Progenitor cell of endocrine pancreas (in vitro differentiated cells): ENCODE measurements around the gene LRRC14B. TPM values are rescaled to one million over a fixed set of nuclear protein-coding genes. Genes with fewer than 3 reads are reported as not detected.
"Not testable (repeated sequence)": the region's sequence is repeated elsewhere in the genome, so short reads cannot be mapped to it uniquely, and the experiment has no call there.

Source experiments
- DNase-seq: peaks from one replicate; pipeline ENCODE4 v3.0.0; 2021; ENCODE audit warnings: low spot score; ENCODE audit not compliant: unreplicated experiment
- H3K27ac Mint-ChIP-seq: 2 replicates; pipeline ENCODE4 v1.8.0; 2021; ENCODE audit warnings: mild to moderate bottlenecking, moderate library complexity, mixed read lengths
- H3K27me3 Mint-ChIP-seq: 2 replicates; pipeline ENCODE4 v1.8.0; 2021; ENCODE audit warnings: mixed read lengths
- H3K36me3 Mint-ChIP-seq: 2 replicates; pipeline ENCODE4 v1.8.0; 2022; ENCODE audit warnings: mixed read lengths; ENCODE audit not compliant: insufficient read depth
- H3K4me1 Mint-ChIP-seq: 2 replicates; pipeline ENCODE4 v1.8.0; 2021; ENCODE audit warnings: low read depth, mixed read lengths
- H3K4me3 Mint-ChIP-seq: 2 replicates; pipeline ENCODE4 v1.8.0; 2021; ENCODE audit warnings: low read depth, mild to moderate bottlenecking, moderate library complexity, mixed read lengths
- H3K9me3 Mint-ChIP-seq: 2 replicates; pipeline ENCODE4 v1.8.0; 2021; ENCODE audit warnings: low read depth, mixed read lengths
- total RNA-seq: library from RNA; stranded (reverse); gene quantifications from 2 replicates; pipeline ENCODE4 v1.2.1, GENCODE V29; 2021
- TF ChIP-seq, protein P1 (sequence below): fragments of 200-600 bp; sonication (generic); IDR thresholded peaks from one replicate; pipeline ENCODE4 v1.5.0; 2021; ENCODE audit warnings: antibody characterized with exemption, mild to moderate bottlenecking; ENCODE audit not compliant: unreplicated experiment

The LRRC14B gene
- total RNA-seq, 1 donor from 2014 or later: not detected

DNA sequence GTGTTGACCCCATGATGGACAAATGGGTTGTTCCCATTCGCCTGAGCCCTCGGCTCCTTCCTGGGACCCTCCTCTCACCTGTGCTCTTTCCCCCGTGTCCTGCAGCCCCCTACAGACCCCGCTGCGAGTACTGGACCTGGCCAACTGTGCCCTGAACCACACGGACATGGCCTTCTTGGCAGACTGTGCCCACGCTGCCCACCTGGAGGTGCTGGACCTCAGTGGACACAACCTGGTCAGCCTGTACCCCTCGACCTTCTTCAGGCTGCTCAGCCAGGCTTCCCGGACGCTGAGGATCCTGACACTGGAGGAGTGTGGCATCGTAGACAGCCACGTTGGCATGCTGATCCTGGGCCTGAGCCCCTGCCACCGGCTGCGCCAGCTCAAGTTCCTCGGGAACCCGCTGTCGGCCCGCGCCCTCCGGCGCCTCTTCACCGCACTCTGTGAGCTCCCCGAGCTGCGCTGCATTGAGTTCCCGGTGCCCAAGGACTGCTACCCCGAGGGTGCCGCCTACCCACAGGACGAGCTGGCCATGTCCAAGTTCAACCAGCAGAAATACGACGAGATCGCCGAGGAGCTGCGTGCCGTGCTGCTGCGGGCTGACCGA, 3.4 kb downstream of the LRRC14B start:
- no peaks in the 10 kb centered on the region for H3K9me3 Mint-ChIP-seq
- no peaks in the 10 kb centered on the region for H3K4me1 Mint-ChIP-seq
- no peak overlapping the region for H3K27ac Mint-ChIP-seq
- no peak for DNase-seq
- H3K4me3 Mint-ChIP-seq: no peak overlapping the region
- peaks cover 5% of the 10 kb centered on the region for H3K27me3 Mint-ChIP-seq
- TF ChIP-seq, protein P1, sequence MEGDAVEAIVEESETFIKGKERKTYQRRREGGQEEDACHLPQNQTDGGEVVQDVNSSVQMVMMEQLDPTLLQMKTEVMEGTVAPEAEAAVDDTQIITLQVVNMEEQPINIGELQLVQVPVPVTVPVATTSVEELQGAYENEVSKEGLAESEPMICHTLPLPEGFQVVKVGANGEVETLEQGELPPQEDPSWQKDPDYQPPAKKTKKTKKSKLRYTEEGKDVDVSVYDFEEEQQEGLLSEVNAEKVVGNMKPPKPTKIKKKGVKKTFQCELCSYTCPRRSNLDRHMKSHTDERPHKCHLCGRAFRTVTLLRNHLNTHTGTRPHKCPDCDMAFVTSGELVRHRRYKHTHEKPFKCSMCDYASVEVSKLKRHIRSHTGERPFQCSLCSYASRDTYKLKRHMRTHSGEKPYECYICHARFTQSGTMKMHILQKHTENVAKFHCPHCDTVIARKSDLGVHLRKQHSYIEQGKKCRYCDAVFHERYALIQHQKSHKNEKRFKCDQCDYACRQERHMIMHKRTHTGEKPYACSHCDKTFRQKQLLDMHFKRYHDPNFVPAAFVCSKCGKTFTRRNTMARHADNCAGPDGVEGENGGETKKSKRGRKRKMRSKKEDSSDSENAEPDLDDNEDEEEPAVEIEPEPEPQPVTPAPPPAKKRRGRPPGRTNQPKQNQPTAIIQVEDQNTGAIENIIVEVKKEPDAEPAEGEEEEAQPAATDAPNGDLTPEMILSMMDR: no peak
- no peaks in the 10 kb centered on the region for H3K36me3 Mint-ChIP-seq

DNA sequence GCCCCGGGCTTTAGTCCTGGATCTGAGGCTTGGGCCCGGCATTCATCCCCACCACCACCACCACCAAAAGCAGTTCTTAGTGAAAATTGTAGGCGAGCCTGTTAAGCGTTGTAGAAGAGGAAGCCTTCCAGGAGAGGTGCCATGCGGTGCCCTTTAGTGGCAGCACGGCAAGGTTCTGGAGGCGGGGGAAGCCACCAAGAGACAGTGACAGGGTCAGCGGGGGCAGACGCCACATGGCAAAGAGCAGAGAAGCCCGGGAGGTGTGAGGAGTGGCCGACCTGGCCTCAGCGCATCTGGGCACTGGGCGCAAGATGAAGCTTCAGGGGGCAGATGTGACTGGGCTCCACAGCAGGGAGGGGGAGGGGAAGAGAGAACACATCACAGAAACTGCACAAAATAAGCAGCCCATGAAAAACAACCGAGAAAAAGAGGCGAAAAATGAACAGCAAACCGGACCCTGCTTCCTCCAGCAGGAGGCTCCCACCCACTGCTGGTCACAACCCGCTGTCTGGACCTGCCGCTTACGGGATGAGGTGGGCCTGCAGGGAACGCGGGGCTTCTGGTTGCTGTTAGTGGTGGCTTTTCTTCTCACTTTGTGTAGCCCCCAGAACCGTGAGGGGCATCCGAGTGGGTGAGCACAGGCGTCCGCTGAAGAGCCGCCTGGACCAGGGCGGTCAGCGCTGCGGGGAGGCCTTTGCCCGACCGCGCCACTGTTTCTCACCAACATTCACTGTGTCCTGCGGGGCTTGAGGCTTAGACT, 4.3 kb downstream of the LRRC14B start:
- Mint-ChIP-seq H3K36me3 (no peaks in the 10 kb centered on the region), H3K27me3 (no peaks in the 10 kb centered on the region), H3K27ac (peak overlapping the region; percentile 62), H3K9me3 (no peaks in the 10 kb centered on the region), H3K4me3 (no peak overlapping the region), H3K4me1 (no peaks in the 10 kb centered on the region)
- DNase-seq: no peak
- TF ChIP-seq, protein P1: no peak

GRCh38 chr5:196350-196749, 5.1 kb downstream of the LRRC14B start:
- H3K27me3 Mint-ChIP-seq: no peaks in the 10 kb centered on the region
- no peak for DNase-seq
- no peak overlapping the region for H3K27ac Mint-ChIP-seq
- no peak overlapping the region for H3K4me3 Mint-ChIP-seq
- no peaks in the 10 kb centered on the region for H3K36me3 Mint-ChIP-seq
- no peaks in the 10 kb centered on the region for H3K9me3 Mint-ChIP-seq
- TF ChIP-seq, protein P1: no peak
- no peaks in the 10 kb centered on the region for H3K4me1 Mint-ChIP-seq

DNA sequence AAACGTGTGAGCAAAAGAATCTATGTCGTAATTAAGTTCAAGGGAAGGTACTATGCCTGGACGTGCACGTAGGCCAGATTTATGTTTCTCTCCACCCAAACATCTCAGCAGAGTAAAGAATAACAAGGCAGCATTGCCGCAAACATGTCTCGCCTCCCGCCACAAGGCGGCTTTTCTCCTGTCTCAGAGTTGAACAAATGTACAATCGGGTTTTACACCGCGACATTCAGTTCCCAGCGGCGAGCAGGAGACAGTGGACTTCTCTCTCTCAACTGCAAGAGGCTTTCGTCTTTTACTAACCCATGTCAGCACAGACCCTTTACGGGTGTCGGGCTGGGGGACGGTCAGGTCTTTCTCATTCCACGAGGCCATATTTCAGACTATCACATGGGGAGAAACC, 5.7 kb downstream of the LRRC14B start:
- not testable (repeated sequence) for H3K4me3 Mint-ChIP-seq, H3K36me3 Mint-ChIP-seq, H3K27me3 Mint-ChIP-seq, H3K27ac Mint-ChIP-seq, H3K9me3 Mint-ChIP-seq, H3K4me1 Mint-ChIP-seq, DNase-seq

DNA sequence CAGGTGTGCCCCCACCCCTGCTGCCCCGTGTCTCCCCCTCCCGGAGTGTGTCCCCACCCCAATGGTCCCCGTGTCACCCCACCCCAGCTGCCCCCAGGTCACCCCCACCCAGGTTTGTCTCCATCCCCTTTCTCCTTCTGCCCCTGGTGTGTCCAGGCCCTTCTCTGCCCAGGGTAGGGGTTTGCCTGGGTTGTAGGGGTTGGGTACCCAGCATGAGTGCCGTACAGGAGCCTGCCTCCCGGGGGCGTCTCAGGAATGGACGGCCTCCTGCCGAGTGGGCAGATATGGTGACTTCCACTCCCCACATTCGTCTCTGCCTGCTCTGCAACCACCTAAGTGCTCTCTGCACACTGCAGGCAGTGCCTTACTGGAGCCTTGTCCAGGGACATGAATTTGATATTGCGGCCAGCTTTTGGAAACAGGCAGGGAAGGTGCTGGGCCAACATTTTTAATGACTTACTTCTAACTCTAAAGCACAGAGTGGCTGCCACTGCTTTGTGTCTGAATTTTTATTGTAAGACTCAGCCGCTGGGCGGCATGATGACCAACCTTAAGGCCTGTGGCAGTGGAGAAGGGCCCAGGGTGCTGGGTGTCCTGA, 6.7 kb downstream of the LRRC14B start:
- H3K27me3 Mint-ChIP-seq: no peaks in the 10 kb centered on the region
- H3K27ac Mint-ChIP-seq: no peak overlapping the region
- TF ChIP-seq, protein P1: no peak

More for the DNA sequence above, 6.7 kb downstream of the LRRC14B start:
- Mint-ChIP-seq H3K4me1 (no peaks in the 10 kb centered on the region), H3K9me3 (no peaks in the 10 kb centered on the region), H3K4me3 (no peak overlapping the region), H3K36me3 (peaks cover 2% of the 10 kb centered on the region)
- no peak for DNase-seq
